A549 treated with AZD2906 at 1 μM for 4 hours (cell line): ENCODE measurements around the gene KANSL3. TPM values are rescaled to one million over a fixed set of nuclear protein-coding genes. Genes with fewer than 3 reads are reported as not detected.

Experiments used
- total RNA-seq: library from RNA; stranded (reverse); fragments of 200-300 nt; extraction: Qiagen RNA extraction; gene quantifications from 5 replicates; pipeline ENCODE4 v1.2.3, GENCODE V29; 2022

Gene KANSL3
- total RNA-seq: 21.6 to 24.3 TPM (median 22.3 TPM) in 5 replicates

DNA sequence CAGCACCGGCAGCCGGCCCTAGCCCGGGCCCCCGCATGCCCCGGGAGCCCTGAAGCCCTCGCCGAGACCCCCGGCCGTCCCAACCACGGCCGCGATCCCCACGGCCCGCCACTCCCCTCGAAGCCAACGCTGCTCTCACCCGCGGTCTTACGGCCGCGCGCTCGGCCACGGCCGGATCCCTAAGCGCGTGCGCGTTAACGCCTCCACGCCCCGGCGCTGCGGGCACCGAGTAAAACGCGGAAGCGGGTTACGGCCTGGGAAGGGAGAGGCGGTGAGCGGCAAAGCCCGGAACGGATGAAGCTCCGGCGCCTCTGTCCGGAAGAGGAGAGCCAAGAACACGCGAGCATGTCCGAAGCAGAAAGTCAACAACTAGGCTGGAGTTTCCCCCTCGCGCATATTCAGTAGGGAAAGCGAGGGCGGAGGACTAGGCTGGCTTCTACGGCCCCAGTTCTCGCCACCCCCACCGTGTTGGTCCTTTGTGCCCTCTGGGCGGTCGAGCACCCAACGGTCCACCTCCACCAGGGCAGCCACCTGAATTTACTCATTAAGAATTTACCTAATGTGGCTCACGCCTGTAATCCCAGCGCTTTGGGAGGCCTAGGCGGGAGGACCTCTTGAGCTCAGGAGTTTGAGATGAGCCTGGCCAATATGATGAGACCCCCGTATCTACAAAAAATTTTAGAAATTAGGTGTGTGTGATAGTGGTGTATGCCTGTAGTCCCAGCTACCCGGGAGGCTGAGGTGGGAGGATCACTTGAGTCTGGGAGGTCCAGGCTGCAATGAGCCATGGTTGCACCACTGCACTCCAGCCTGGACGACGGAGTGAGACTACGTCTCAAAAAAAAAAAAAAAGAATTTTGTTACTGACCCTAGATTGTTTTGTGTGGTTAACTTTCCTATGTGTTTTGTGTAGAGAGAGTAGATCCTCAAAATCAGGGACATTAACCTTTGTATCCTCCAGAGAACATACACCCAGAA is at the start of gene KANSL3:
TSS of gene KANSL3 (minus strand) at position 169 of the 978 bp plus-strand sequence. CDS start 1,177 bp downstream, outside the sequence.

DNA sequence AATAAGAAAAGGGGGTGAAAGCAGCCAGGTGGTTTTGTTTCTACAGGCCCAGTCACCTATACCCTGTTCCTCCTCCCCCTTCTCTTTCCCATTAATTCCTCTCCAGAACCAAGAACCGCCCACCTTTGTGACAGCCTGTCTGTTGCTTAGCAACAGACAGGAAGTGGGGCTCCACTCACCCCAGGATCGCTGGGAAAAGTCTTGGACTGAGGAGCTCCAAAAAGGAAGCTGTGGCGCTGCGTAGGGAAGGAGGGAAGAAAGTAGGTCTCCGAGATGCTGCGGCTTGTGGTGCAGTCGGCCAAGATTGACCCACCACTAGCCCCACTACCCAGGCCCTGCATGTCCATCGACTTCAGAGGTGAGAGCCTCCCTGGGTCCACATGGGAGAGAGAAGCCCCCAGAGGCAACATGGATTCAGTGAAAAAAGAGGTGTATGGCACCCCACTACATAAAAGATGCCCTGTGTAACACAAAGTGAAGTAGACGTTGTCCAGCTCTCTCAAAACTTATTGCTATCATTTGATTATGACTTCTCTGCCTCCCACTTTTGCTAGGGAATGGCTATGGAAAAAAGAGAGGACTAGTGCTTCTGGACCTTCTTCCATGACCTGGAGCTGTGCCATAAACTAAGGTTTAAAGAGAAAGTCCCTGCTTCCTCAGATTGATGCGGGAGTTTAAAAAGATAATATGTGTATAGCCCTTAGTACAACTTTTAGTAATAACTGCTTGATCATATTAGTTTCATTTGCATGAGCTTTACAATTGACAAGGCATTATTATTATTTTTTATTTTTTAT is 4.7 kb upstream of the KANSL3 start, which contains the start of gene FER1L5:
TSS of gene FER1L5 (plus strand) at position 201 of the 797 bp plus-strand sequence. CDS start at position 274, 73 bp downstream.

Other genes starting within 250 kb of the KANSL3 start
- gene NEURL3, start 133.0 kb downstream of the KANSL3 start, total RNA-seq: 0.41 to 0.89 TPM (median 0.83 TPM) in 5 replicates
- gene ARID5A, start 101.6 kb downstream of the KANSL3 start, total RNA-seq: 3.6 to 4.4 TPM (median 4.0 TPM) in 5 replicates
- 0.01 TPM in 1 of 5 replicates, not detected in the others for gene FER1L5, start 4.5 kb upstream of the KANSL3 start, total RNA-seq
- 19.1 to 21.2 TPM (median 20.3 TPM) in 5 replicates for gene LMAN2L, start 101.8 kb upstream of the KANSL3 start, total RNA-seq
- 8.4 to 10.2 TPM (median 9.9 TPM) in 5 replicates for gene CNNM4, start 122.6 kb upstream of the KANSL3 start, total RNA-seq
- 9.3 to 12.8 TPM (median 11.3 TPM) in 5 replicates for gene CNNM3, start 178.0 kb upstream of the KANSL3 start, total RNA-seq
- 1.2 to 2.1 TPM (median 1.7 TPM) in 5 replicates for gene ANKRD23, start 205.7 kb upstream of the KANSL3 start, total RNA-seq
- gene ANKRD39, start 219.7 kb upstream of the KANSL3 start, total RNA-seq: 17.7 to 21.9 TPM (median 19.6 TPM) in 5 replicates
- gene SEMA4C, start 231.8 kb upstream of the KANSL3 start, total RNA-seq: 16.4 to 19.9 TPM (median 18.6 TPM) in 5 replicates